ENCODE measurements around the gene SEC24D.

- TF ChIP-seq CTCF (IDR thresholded peaks at IDR 0.05) (no peak), EZH2 (IDR thresholded peaks at IDR 0.05) (no peak)
Measured at GRCh38 chr4:118846979-118847378, 11.1 kb upstream of the SEC24D start.

Measured in neural progenitor cell (in vitro differentiated cells).